ENCODE measurements around the gene CCDC88C. TPM values are rescaled to one million over a fixed set of nuclear protein-coding genes. Genes with fewer than 3 reads are reported as not detected.
A peak's percentile ranks its signal among the peaks of the same experiment; 100 is the strongest.

The CCDC88C gene
- total and polyA plus RNA-seq, 2 experiments from 2014 or later = 23.6 to 60.7 TPM

GRCh38 chr14:91395466-91395865 lies 22.2 kb downstream of the CCDC88C start:
- Histone ChIP-seq H3K79me2 (replicated peaks; ENCODE audit: insufficient read depth) (peaks cover 99% of the 10 kb centered on the region), H3K4me1 (ENCODE audit: insufficient read depth) (peaks cover 80% of the 10 kb centered on the region), H3K9me2 (ENCODE audit: insufficient read depth) (no peaks in the 10 kb centered on the region), H3K4me2 (peak overlapping the region; percentile 53), H2AFZ (no peak overlapping the region), H4K20me1 (replicated peaks; ENCODE audit: insufficient read depth) (peaks cover 12% of the 10 kb centered on the region), H3K27ac (ENCODE audit: low read depth) (peak overlapping the region; percentile 80; the same call in 1 of the 2 replicates), H3K4me3 (peak overlapping the region; percentile 20; the same call in 1 of the 2 replicates), H3K27me3 (ENCODE audit: insufficient read depth) (no peaks in the 10 kb centered on the region), H3F3A (replicated peaks; ENCODE audit: low read depth) (peaks cover 7% of the 10 kb centered on the region), H3K36me3 (ENCODE audit: insufficient read depth) (no peaks in the 10 kb centered on the region)
- Mint-ChIP-seq H3K4me1 (peaks cover 80% of the 10 kb centered on the region), H3K9me3 (no peaks in the 10 kb centered on the region), H3K4me3 (peak overlapping the region; percentile 21; the same call in 2 of the 3 replicates), H3K27me3 (ENCODE audit: insufficient read depth, low read depth, poor library complexity) (peaks cover 16% of the 10 kb centered on the region), H3K27ac (peak overlapping the region; percentile 91), H3K36me3 (ENCODE audit: low read depth) (peaks cover 3% of the 10 kb centered on the region; the same call in 2 of the 3 replicates)
- no peak for ATAC-seq
- DNase-seq (ENCODE audit: low spot score) = no peak
- TF ChIP-seq ZNF462 (CRISPR knock-in tag; IDR thresholded peaks at IDR 0.05) (no peak), EZH2phosphoT487 (IDR thresholded peaks at IDR 0.05; ENCODE audit: unreplicated experiment) (no peak), CREB1 (CRISPR knock-in tag; IDR thresholded peaks at IDR 0.05; ENCODE audit: low read depth) (no peak), POLR2AphosphoS5 (IDR thresholded peaks at IDR 0.05; ENCODE audit: low read depth) (no peak), NANOG (IDR thresholded peaks at IDR 0.05; ENCODE audit: borderline replicate concordance) (no peak), ZNF114 (CRISPR knock-in tag; IDR thresholded peaks at IDR 0.05) (no peak), ZNF331 (CRISPR knock-in tag; IDR thresholded peaks at IDR 0.05; ENCODE audit: low read depth) (no peak), STAT1 (IDR thresholded peaks at IDR 0.05; ENCODE audit: unreplicated experiment) (no peak), EZH2 (IDR thresholded peaks at IDR 0.05; ENCODE audit: low read depth, unreplicated experiment) (no peak), JUNB (IDR thresholded peaks at IDR 0.05; ENCODE audit: unreplicated experiment) (no peak)
- TF ChIP-seq, protein P1, sequence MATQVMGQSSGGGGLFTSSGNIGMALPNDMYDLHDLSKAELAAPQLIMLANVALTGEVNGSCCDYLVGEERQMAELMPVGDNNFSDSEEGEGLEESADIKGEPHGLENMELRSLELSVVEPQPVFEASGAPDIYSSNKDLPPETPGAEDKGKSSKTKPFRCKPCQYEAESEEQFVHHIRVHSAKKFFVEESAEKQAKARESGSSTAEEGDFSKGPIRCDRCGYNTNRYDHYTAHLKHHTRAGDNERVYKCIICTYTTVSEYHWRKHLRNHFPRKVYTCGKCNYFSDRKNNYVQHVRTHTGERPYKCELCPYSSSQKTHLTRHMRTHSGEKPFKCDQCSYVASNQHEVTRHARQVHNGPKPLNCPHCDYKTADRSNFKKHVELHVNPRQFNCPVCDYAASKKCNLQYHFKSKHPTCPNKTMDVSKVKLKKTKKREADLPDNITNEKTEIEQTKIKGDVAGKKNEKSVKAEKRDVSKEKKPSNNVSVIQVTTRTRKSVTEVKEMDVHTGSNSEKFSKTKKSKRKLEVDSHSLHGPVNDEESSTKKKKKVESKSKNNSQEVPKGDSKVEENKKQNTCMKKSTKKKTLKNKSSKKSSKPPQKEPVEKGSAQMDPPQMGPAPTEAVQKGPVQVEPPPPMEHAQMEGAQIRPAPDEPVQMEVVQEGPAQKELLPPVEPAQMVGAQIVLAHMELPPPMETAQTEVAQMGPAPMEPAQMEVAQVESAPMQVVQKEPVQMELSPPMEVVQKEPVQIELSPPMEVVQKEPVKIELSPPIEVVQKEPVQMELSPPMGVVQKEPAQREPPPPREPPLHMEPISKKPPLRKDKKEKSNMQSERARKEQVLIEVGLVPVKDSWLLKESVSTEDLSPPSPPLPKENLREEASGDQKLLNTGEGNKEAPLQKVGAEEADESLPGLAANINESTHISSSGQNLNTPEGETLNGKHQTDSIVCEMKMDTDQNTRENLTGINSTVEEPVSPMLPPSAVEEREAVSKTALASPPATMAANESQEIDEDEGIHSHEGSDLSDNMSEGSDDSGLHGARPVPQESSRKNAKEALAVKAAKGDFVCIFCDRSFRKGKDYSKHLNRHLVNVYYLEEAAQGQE (IDR thresholded peaks at IDR 0.05; ENCODE audit: unreplicated experiment) = no peak
- TF ChIP-seq, protein P2, sequence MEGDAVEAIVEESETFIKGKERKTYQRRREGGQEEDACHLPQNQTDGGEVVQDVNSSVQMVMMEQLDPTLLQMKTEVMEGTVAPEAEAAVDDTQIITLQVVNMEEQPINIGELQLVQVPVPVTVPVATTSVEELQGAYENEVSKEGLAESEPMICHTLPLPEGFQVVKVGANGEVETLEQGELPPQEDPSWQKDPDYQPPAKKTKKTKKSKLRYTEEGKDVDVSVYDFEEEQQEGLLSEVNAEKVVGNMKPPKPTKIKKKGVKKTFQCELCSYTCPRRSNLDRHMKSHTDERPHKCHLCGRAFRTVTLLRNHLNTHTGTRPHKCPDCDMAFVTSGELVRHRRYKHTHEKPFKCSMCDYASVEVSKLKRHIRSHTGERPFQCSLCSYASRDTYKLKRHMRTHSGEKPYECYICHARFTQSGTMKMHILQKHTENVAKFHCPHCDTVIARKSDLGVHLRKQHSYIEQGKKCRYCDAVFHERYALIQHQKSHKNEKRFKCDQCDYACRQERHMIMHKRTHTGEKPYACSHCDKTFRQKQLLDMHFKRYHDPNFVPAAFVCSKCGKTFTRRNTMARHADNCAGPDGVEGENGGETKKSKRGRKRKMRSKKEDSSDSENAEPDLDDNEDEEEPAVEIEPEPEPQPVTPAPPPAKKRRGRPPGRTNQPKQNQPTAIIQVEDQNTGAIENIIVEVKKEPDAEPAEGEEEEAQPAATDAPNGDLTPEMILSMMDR (conservative IDR thresholded peaks at IDR 0.05; ENCODE audit: low read depth in 2 of 2) = no peak
- TF ChIP-seq, protein P3, sequence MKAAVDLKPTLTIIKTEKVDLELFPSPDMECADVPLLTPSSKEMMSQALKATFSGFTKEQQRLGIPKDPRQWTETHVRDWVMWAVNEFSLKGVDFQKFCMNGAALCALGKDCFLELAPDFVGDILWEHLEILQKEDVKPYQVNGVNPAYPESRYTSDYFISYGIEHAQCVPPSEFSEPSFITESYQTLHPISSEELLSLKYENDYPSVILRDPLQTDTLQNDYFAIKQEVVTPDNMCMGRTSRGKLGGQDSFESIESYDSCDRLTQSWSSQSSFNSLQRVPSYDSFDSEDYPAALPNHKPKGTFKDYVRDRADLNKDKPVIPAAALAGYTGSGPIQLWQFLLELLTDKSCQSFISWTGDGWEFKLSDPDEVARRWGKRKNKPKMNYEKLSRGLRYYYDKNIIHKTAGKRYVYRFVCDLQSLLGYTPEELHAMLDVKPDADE (IDR thresholded peaks at IDR 0.05) = no peak
